Right lobe of liver (tissue), 4 donors: Measurements from ENCODE around the gene AGRN.

Experiments used
- CTCF ChIP-seq, 4 donors: fragments of 200-600 bp in 3 of 4; fragments of 450-650 bp in 1 of 4; IDR thresholded peaks; one replicate each; pipeline versions ENCODE4 v1.5.1 to v1.8.0; 2016 to 2022; ENCODE audit warnings: antibody characterized with exemption in 4 of 4, mild to moderate bottlenecking in 2 of 4
- POLR2A ChIP-seq: fragments of 450-650 bp; IDR thresholded peaks from one replicate; pipeline ENCODE4 v1.6.1; 2017; ENCODE audit warnings: antibody characterized with exemption, mild to moderate bottlenecking
- donor health status: DM: no; HTN: no; CAD: no.
- donor health status: DM: no; HTN: no; CAD: no.
- donor health status: DM: no; HTN: yes; CAD: no.

- TF ChIP-seq POLR2A = no peak
- TF ChIP-seq CTCF (IDR thresholded peaks at IDR 0.05) = no peak
Observed at GRCh38 chr1:982765-983436, 37.0 kb upstream of the AGRN start.
